ENCODE results near the gene BEX1. TPM values are rescaled to one million over a fixed set of nuclear protein-coding genes. Genes with fewer than 3 reads are reported as not detected.
"Not testable (repeated sequence)": the region's sequence is repeated elsewhere in the genome, so short reads cannot be mapped to it uniquely, and the experiment has no call there.

BEX1 gene
- total RNA-seq, 2 donors from 2014 or later = 41.5 to 57.4 TPM

GRCh38 chrX:103052625-103053024 is 11.3 kb downstream of the BEX1 start:
- ATAC-seq (no peak), DNase-seq (no peak)
- Histone ChIP-seq H3K9me3 (no peaks in the 10 kb centered on the region), H3K36me3 (replicated peaks in 1 of 2; ENCODE audit: insufficient read depth in 1 of 2, low read depth in 2 of 2) (no peaks in the 10 kb centered on the region), H3K27ac (no peak overlapping the region), H3K27me3 (no peaks in the 10 kb centered on the region), H3K4me3 (no peak overlapping the region), H3K4me1 (peaks cover 4% of the 10 kb centered on the region)
- TF ChIP-seq POLR2A (IDR thresholded peaks at IDR 0.05) (no peak), CTCF (IDR thresholded peaks at IDR 0.05) (no peak)
- intact Hi-C loops (cut with DNase I) = no loop called here

- 35 to 42% methylated on average over 8 of the region's 8 CpGs for WGBS, 2 donors
Observed at GRCh38 chrX:103051260-103051789, 12.6 kb downstream of the BEX1 start.

GRCh38 chrX:103033371-103033770 is 30.6 kb downstream of the BEX1 start:
- WGBS, 2 donors = 83 to 86% methylated on average over 1 of the region's 1 CpG

More at GRCh38 chrX:103051260-103051789, 12.6 kb downstream of the BEX1 start:
- ATAC-seq (no peak), DNase-seq (no peak)
- Histone ChIP-seq H3K27ac (no peak overlapping the region), H3K4me1 (no peaks in the 10 kb centered on the region), H3K27me3 (no peaks in the 10 kb centered on the region), H3K4me3 (no peak overlapping the region), H3K36me3 (replicated peaks in 1 of 2; ENCODE audit: insufficient read depth in 1 of 2, low read depth in 2 of 2) (no peaks in the 10 kb centered on the region), H3K9me3 (no peaks in the 10 kb centered on the region)
- intact Hi-C loops (cut with DNase I) = no loop called here
- TF ChIP-seq POLR2A (IDR thresholded peaks at IDR 0.05) (no peak), CTCF (IDR thresholded peaks at IDR 0.05) (no peak)

GRCh38 chrX:103017542-103017941 is 46.4 kb downstream of the BEX1 start:
- intact Hi-C loops (cut with DNase I) = no loop called here
- 51 to 52% methylated on average over 4 of the region's 4 CpGs for WGBS, 2 donors

More at GRCh38 chrX:103033371-103033770, 30.6 kb downstream of the BEX1 start:
- H3K4me3 ChIP-seq; H3K4me1 ChIP-seq; H3K36me3 ChIP-seq (replicated peaks in 1 of 2; ENCODE audit: insufficient read depth in 1 of 2, low read depth in 2 of 2); intact Hi-C loops (cut with DNase I); DNase-seq; H3K9me3 ChIP-seq; ATAC-seq; H3K27me3 ChIP-seq; H3K27ac ChIP-seq: not testable (repeated sequence)

GRCh38 chrX:103012945-103013344 is 51.0 kb downstream of the BEX1 start:
- intact Hi-C loops (cut with DNase I) = no loop called here
- no peak overlapping the region for H3K4me3 ChIP-seq
- ATAC-seq (no peak), DNase-seq (no peak)
- no peaks in the 10 kb centered on the region for H3K4me1 ChIP-seq
- TF ChIP-seq POLR2A (IDR thresholded peaks at IDR 0.05) (no peak), CTCF (IDR thresholded peaks at IDR 0.05) (no peak)
- H3K27me3 ChIP-seq = no peaks in the 10 kb centered on the region
- no peak overlapping the region for H3K27ac ChIP-seq
- 77 to 81% methylated on average over 3 of the region's 3 CpGs for WGBS, 2 donors
- H3K36me3 ChIP-seq (replicated peaks in 1 of 2; ENCODE audit: insufficient read depth in 1 of 2, low read depth in 2 of 2) = no peaks in the 10 kb centered on the region
- H3K9me3 ChIP-seq = no peaks in the 10 kb centered on the region

More at GRCh38 chrX:103017542-103017941, 46.4 kb downstream of the BEX1 start:
- Histone ChIP-seq H3K27ac (no peak overlapping the region), H3K27me3 (no peaks in the 10 kb centered on the region), H3K36me3 (replicated peaks in 1 of 2; ENCODE audit: insufficient read depth in 1 of 2, low read depth in 2 of 2) (no peaks in the 10 kb centered on the region), H3K4me1 (no peaks in the 10 kb centered on the region), H3K9me3 (no peaks in the 10 kb centered on the region), H3K4me3 (no peak overlapping the region)
- TF ChIP-seq CTCF (IDR thresholded peaks at IDR 0.05) = no peak
- TF ChIP-seq POLR2A (IDR thresholded peaks at IDR 0.05) = no peak
- DNase-seq (no peak), ATAC-seq (no peak)

Other genes with a start within 250 kb of the BEX1 start
- 1 to 10 TPM; 1.3 to 8.2 TPM for gene RAB40AL, start 126.9 kb downstream of the BEX1 start, total RNA-seq
- under 1 TPM in 1 of 2 donors, not detected in 1; 0.26 TPM for gene NXF3, start 29.0 kb upstream of the BEX1 start, total RNA-seq
- 10 to 100 TPM in 1 of 2 donors, 1 to 10 TPM in 1; 7.9 to 14.8 TPM for gene BEX4, start 150.9 kb upstream of the BEX1 start, total RNA-seq
- gene TCEAL8, start 191.0 kb upstream of the BEX1 start, total RNA-seq = 10 to 100 TPM; 10.9 to 46.2 TPM
- not detected for gene TCEAL5, start 212.6 kb upstream of the BEX1 start, total RNA-seq
- 10 to 100 TPM in 1 of 2 donors, 1 to 10 TPM in 1; 9.9 to 23.9 TPM for gene BEX2, start 246.8 kb upstream of the BEX1 start, total RNA-seq

Data from body of pancreas (tissue), 4 donors.